ENCODE measurements around the gene BHLHA15. TPM values are rescaled to one million over a fixed set of nuclear protein-coding genes. Genes with fewer than 3 reads are reported as not detected.
A peak's percentile ranks its signal among the peaks of the same experiment; 100 is the strongest.

BHLHA15 gene
- total and polyA plus RNA-seq, 2 of the 13 experiments (the other 11 are each of a cell fraction or from before 2014, with no cell fraction given) = 1.9 to 6.1 TPM

GRCh38 chr7:98211676-98212531, 665 bp downstream of the BHLHA15 start (continued):
- no peak for TF ChIP-seq ZNF251 (CRISPR knock-in tag; IDR thresholded peaks at IDR 0.05)
- TF ChIP-seq HOXD1 (CRISPR knock-in tag; IDR thresholded peaks at IDR 0.05) = 0 out of 2 replicates have a peak, but pooled peaks have one; percentile 73
- TF ChIP-seq ZNF446 (CRISPR knock-in tag; IDR thresholded peaks at IDR 0.05) = no peak
- TF ChIP-seq TOE1 (CRISPR knock-in tag; IDR thresholded peaks at IDR 0.05) = no peak
- TF ChIP-seq KDM4B (CRISPR knock-in tag; IDR thresholded peaks at IDR 0.05) = no peak; the same call in 1 of the 2 replicates
- no peak for TF ChIP-seq THYN1 (CRISPR knock-in tag; IDR thresholded peaks at IDR 0.05; ENCODE audit: borderline replicate concordance, low read depth)
- TF ChIP-seq TEAD3 (CRISPR knock-in tag; optimal IDR thresholded peaks at IDR 0.05; ENCODE audit: borderline replicate concordance) = peak; percentile 80
- TF ChIP-seq HES4 (CRISPR knock-in tag; IDR thresholded peaks at IDR 0.05; ENCODE audit: borderline replicate concordance) = no peak
- 0 out of 2 replicates have a peak, but pooled peaks have one; percentile 31 for TF ChIP-seq ZNF362 (CRISPR knock-in tag; IDR thresholded peaks at IDR 0.05; ENCODE audit: borderline replicate concordance)
- peak; percentile 64; the same call in 1 of the 2 replicates for TF ChIP-seq TBX3 (IDR thresholded peaks at IDR 0.05; ENCODE audit: borderline replicate concordance)
- no peak for TF ChIP-seq CERS6 (CRISPR knock-in tag; IDR thresholded peaks at IDR 0.05)
- TF ChIP-seq YEATS2 (CRISPR knock-in tag; IDR thresholded peaks at IDR 0.05; ENCODE audit: borderline replicate concordance) = no peak
- TF ChIP-seq ZBTB14 (CRISPR knock-in tag; IDR thresholded peaks at IDR 0.05) = no peak
- no peak for TF ChIP-seq ATF1 (CRISPR knock-in tag; IDR thresholded peaks at IDR 0.05)
- TF ChIP-seq MATR3 (CRISPR knock-in tag; IDR thresholded peaks at IDR 0.05) = no peak
- TF ChIP-seq RBFOX2 (IDR thresholded peaks at IDR 0.05; ENCODE audit: low read depth, low read length) = peak; percentile 43; the same call in 1 of the 2 replicates
- TF ChIP-seq SUZ12 (IDR thresholded peaks at IDR 0.05; ENCODE audit: low read depth, low read length) = no peak

Measured in HepG2 (cell line).